ENCODE results near the gene TMEM91. TPM values are rescaled to one million over a fixed set of nuclear protein-coding genes. Genes with fewer than 3 reads are reported as not detected.

TMEM91 gene
- total and polyA plus RNA-seq, 2 donors (not counting 1 experiment from before 2014, with no cell fraction given) = 3.7 to 9.7 TPM

- TF ChIP-seq EZH2 (IDR thresholded peaks at IDR 0.05; ENCODE audit: low read length, missing control alignments) (no peak), CTCF (conservative IDR thresholded peaks at IDR 0.05 in 1 of 2, IDR thresholded peaks at IDR 0.05 in 1 of 2; ENCODE audit: low read depth in 1 of 2, low read length in 2 of 2) (no peak)
- H2AFZ ChIP-seq (ENCODE audit: low read length) = no peak overlapping the region
- H3K9ac ChIP-seq (ENCODE audit: insufficient read depth, low read length) = no peak overlapping the region
- H3K27me3 ChIP-seq (ENCODE audit: control insufficient read depth, insufficient read depth, low read length) = no peaks in the 10 kb centered on the region
- H3K9me3 ChIP-seq (ENCODE audit: control insufficient read depth, insufficient read depth, low read depth, low read length) = no peaks in the 10 kb centered on the region
- no peaks in the 10 kb centered on the region for H4K20me1 ChIP-seq (ENCODE audit: control insufficient read depth, extremely low read depth, insufficient read depth, low read length)
- H3K4me3 ChIP-seq (replicated peaks in 1 of 4; ENCODE audit: control extremely low read depth in 1 of 4, insufficient read depth in 1 of 4, low read depth in 3 of 4, low read length in 4 of 4) = no peak overlapping the region
- H3K27ac ChIP-seq (ENCODE audit: insufficient read depth, low read length) = no peak overlapping the region
- DNase-seq (ENCODE audit: low read depth in 2 of 2) = no peak
- H3K79me2 ChIP-seq (ENCODE audit: control insufficient read depth, insufficient read depth, low read length) = no peaks in the 10 kb centered on the region
- no peaks in the 10 kb centered on the region for H3K4me1 ChIP-seq (ENCODE audit: control insufficient read depth, extremely low read depth, insufficient read depth, low read length)
- no peak overlapping the region for H3K4me2 ChIP-seq (ENCODE audit: extremely low read depth, insufficient read depth, low read length)
- H3K36me3 ChIP-seq (ENCODE audit: control insufficient read depth, insufficient read depth, low read length) = peaks cover 3% of the 10 kb centered on the region
Observed at GRCh38 chr19:41411968-41412265, 35.6 kb downstream of the TMEM91 start.

GRCh38 chr19:41412953-41413352, 36.6 kb downstream of the TMEM91 start:
- no peak for DNase-seq (ENCODE audit: low read depth in 2 of 2)
- H3K4me3 ChIP-seq (replicated peaks in 1 of 4; ENCODE audit: control extremely low read depth in 1 of 4, insufficient read depth in 1 of 4, low read depth in 3 of 4, low read length in 4 of 4) = no peak overlapping the region

GRCh38 chr19:41413947-41414346, 37.6 kb downstream of the TMEM91 start:
- no peak for DNase-seq (ENCODE audit: low read depth in 2 of 2)
- Histone ChIP-seq H3K9me3 (ENCODE audit: control insufficient read depth, insufficient read depth, low read depth, low read length) (no peaks in the 10 kb centered on the region), H3K4me1 (ENCODE audit: control insufficient read depth, extremely low read depth, insufficient read depth, low read length) (no peaks in the 10 kb centered on the region), H3K36me3 (ENCODE audit: control insufficient read depth, insufficient read depth, low read length) (peaks cover 3% of the 10 kb centered on the region), H3K27me3 (ENCODE audit: control insufficient read depth, insufficient read depth, low read length) (no peaks in the 10 kb centered on the region), H4K20me1 (ENCODE audit: control insufficient read depth, extremely low read depth, insufficient read depth, low read length) (no peaks in the 10 kb centered on the region), H3K4me3 (replicated peaks in 1 of 4; ENCODE audit: control extremely low read depth in 1 of 4, insufficient read depth in 1 of 4, low read depth in 3 of 4, low read length in 4 of 4) (no peak overlapping the region), H2AFZ (ENCODE audit: low read length) (no peak overlapping the region), H3K9ac (ENCODE audit: insufficient read depth, low read length) (no peak overlapping the region), H3K4me2 (ENCODE audit: extremely low read depth, insufficient read depth, low read length) (no peak overlapping the region), H3K27ac (ENCODE audit: insufficient read depth, low read length) (no peak overlapping the region), H3K79me2 (ENCODE audit: control insufficient read depth, insufficient read depth, low read length) (no peaks in the 10 kb centered on the region)
- no peak for TF ChIP-seq EZH2 (IDR thresholded peaks at IDR 0.05; ENCODE audit: low read length, missing control alignments)

More at GRCh38 chr19:41412953-41413352, 36.6 kb downstream of the TMEM91 start:
- peaks cover 3% of the 10 kb centered on the region for H3K36me3 ChIP-seq (ENCODE audit: control insufficient read depth, insufficient read depth, low read length)
- no peaks in the 10 kb centered on the region for H3K79me2 ChIP-seq (ENCODE audit: control insufficient read depth, insufficient read depth, low read length)
- H3K9ac ChIP-seq (ENCODE audit: insufficient read depth, low read length) = no peak overlapping the region
- TF ChIP-seq EZH2 (IDR thresholded peaks at IDR 0.05; ENCODE audit: low read length, missing control alignments) (no peak), CTCF (conservative IDR thresholded peaks at IDR 0.05 in 1 of 2, IDR thresholded peaks at IDR 0.05 in 1 of 2; ENCODE audit: low read depth in 1 of 2, low read length in 2 of 2) (no peak)
- no peaks in the 10 kb centered on the region for H3K27me3 ChIP-seq (ENCODE audit: control insufficient read depth, insufficient read depth, low read length)
- H2AFZ ChIP-seq (ENCODE audit: low read length) = no peak overlapping the region
- no peaks in the 10 kb centered on the region for H4K20me1 ChIP-seq (ENCODE audit: control insufficient read depth, extremely low read depth, insufficient read depth, low read length)
- no peaks in the 10 kb centered on the region for H3K4me1 ChIP-seq (ENCODE audit: control insufficient read depth, extremely low read depth, insufficient read depth, low read length)
- H3K9me3 ChIP-seq (ENCODE audit: control insufficient read depth, insufficient read depth, low read depth, low read length) = no peaks in the 10 kb centered on the region
- H3K4me2 ChIP-seq (ENCODE audit: extremely low read depth, insufficient read depth, low read length) = no peak overlapping the region
- no peak overlapping the region for H3K27ac ChIP-seq (ENCODE audit: insufficient read depth, low read length)

Measured in fibroblast of lung (primary cell).